CD14-positive monocyte (primary cell): ENCODE measurements around the gene CAMSAP3. TPM values are rescaled to one million over a fixed set of nuclear protein-coding genes. Genes with fewer than 3 reads are reported as not detected.

Experiments used
- DNase-seq, 3 donors: peaks; one replicate each; pipeline ENCODE4 v3.0.0-alpha.2; 2011 to 2022
- H2AFZ ChIP-seq: 2 replicates; pipeline ENCODE4 v1.6.0; 2012; ENCODE audit warnings: mild to moderate bottlenecking, low read depth, low read length, inconsistent platforms; ENCODE audit not compliant: insufficient read depth, poor library complexity, severe bottlenecking
- H3K27ac ChIP-seq, 2 donors: 1 replicate in 1 of 2; 2 replicates in 1 of 2; pipeline ENCODE4 v1.5.1; 2012 to 2013; ENCODE audit warnings: low read length in 2 of 2, control low read depth in 1 of 2, inconsistent platforms in 1 of 2, low read depth in 1 of 2, mild to moderate bottlenecking in 1 of 2
- H3K27me3 ChIP-seq, 2 donors: one replicate each; pipeline versions ENCODE4 v1.6.0 to v1.6.1; 2011 to 2013; ENCODE audit warnings: low read length in 2 of 2; ENCODE audit not compliant: control insufficient read depth in 2 of 2, insufficient read depth in 2 of 2
- H3K36me3 ChIP-seq, 2 donors: replicated peaks in 1 of 2; 1 replicate in 1 of 2; 2 replicates in 1 of 2; pipeline versions ENCODE4 v1.5.1 to v1.6.1; 2012 to 2013; ENCODE audit warnings: low read length in 2 of 2, control low read depth in 1 of 2, inconsistent platforms in 1 of 2, mild to moderate bottlenecking in 1 of 2; ENCODE audit not compliant: insufficient read depth in 2 of 2, control insufficient read depth in 1 of 2
- H3K4me1 ChIP-seq, 2 donors: 1 replicate in 1 of 2; 2 replicates in 1 of 2; pipeline versions ENCODE4 v1.5.1 to v1.6.1; 2012 to 2013; ENCODE audit warnings: low read length in 2 of 2, control low read depth in 1 of 2, inconsistent platforms in 1 of 2, mild to moderate bottlenecking in 1 of 2, moderate library complexity in 1 of 2; ENCODE audit not compliant: insufficient read depth in 2 of 2, control insufficient read depth in 1 of 2
- H3K4me2 ChIP-seq: replicated peaks from 2 replicates; pipeline ENCODE3; 2012; ENCODE audit warnings: low read length, moderate library complexity, mild to moderate bottlenecking; ENCODE audit not compliant: poor library complexity, severe bottlenecking; ENCODE audit errors: extremely low read depth
- H3K4me3 ChIP-seq, 3 experiments: fragments of 200-600 bp in 1 of 3; sonication (generic) in 1 of 3; replicated peaks in 1 of 3; 1 replicate in 2 of 3; 2 replicates in 1 of 3; pipeline ENCODE4 v1.5.1; 2011 to 2013; ENCODE audit warnings: low read length in 3 of 3, mild to moderate bottlenecking in 3 of 3, control low read depth in 2 of 3, low read depth in 2 of 3, inconsistent platforms in 1 of 3, moderate library complexity in 1 of 3
- H3K79me2 ChIP-seq: 2 replicates; pipeline ENCODE4 v1.6.0; 2012; ENCODE audit warnings: mild to moderate bottlenecking, control low read depth, inconsistent platforms, low read length, moderate library complexity; ENCODE audit not compliant: insufficient read depth
- H3K9ac ChIP-seq: 2 replicates; pipeline ENCODE4 v1.6.0; 2017; ENCODE audit warnings: low read length, mild to moderate bottlenecking; ENCODE audit not compliant: insufficient read depth, poor library complexity, severe bottlenecking
- H3K9me3 ChIP-seq, 2 donors: replicated peaks in 1 of 2; 1 replicate in 1 of 2; 2 replicates in 1 of 2; pipeline versions ENCODE4 v1.5.1 to v1.6.1; 2012 to 2013; ENCODE audit warnings: low read length in 2 of 2, control low read depth in 1 of 2; ENCODE audit not compliant: control insufficient read depth in 1 of 2, insufficient read depth in 1 of 2
- H4K20me1 ChIP-seq: 2 replicates; pipeline ENCODE4 v1.6.0; 2012; ENCODE audit warnings: mild to moderate bottlenecking, low read length, control low read depth, moderate library complexity; ENCODE audit not compliant: insufficient read depth
- H3K27ac Mint-ChIP-seq, 7 donors: one replicate each; pipeline ENCODE4 v1.8.0; 2020; ENCODE audit warnings: mild to moderate bottlenecking in 7 of 7, mixed read lengths in 7 of 7, moderate library complexity in 6 of 7, inconsistent platforms in 2 of 7
- H3K27me3 Mint-ChIP-seq, 3 donors: one replicate each; pipeline ENCODE4 v1.8.0; 2021 to 2022; ENCODE audit warnings: low read depth in 3 of 3, mild to moderate bottlenecking in 3 of 3, mixed read lengths in 3 of 3, moderate library complexity in 3 of 3, inconsistent platforms in 1 of 3
- H3K36me3 Mint-ChIP-seq, 2 donors: one replicate each; pipeline ENCODE4 v1.8.0; 2020; ENCODE audit warnings: mixed read lengths in 2 of 2, inconsistent platforms in 1 of 2, mild to moderate bottlenecking in 1 of 2
- H3K4me1 Mint-ChIP-seq: one replicate; pipeline ENCODE4 v1.8.0; 2020; ENCODE audit warnings: mild to moderate bottlenecking, mixed read lengths
- H3K4me3 Mint-ChIP-seq, 2 donors: one replicate each; pipeline ENCODE4 v1.8.0; 2020; ENCODE audit warnings: mild to moderate bottlenecking in 2 of 2, mixed read lengths in 2 of 2, moderate library complexity in 1 of 2
- H3K9me3 Mint-ChIP-seq, 7 donors: one replicate each; pipeline ENCODE4 v1.8.0; 2020 to 2022; ENCODE audit warnings: mixed read lengths in 7 of 7, mild to moderate bottlenecking in 6 of 7, moderate library complexity in 6 of 7, inconsistent platforms in 2 of 7
- CTCF ChIP-seq: fragments of 200-600 bp; IDR thresholded peaks from one replicate; pipeline ENCODE4 v1.8.0; 2022; ENCODE audit warnings: antibody characterized with exemption, mild to moderate bottlenecking
- WGBS: methylation state at CpG from one replicate; pipeline ENCODE4 v1.1.5; 2013; ENCODE audit warnings: missing lambda C conversion rate; ENCODE audit not compliant: insufficient coverage; 5-methylcytosine and 5-hydroxymethylcytosine counted together
- intact Hi-C, 2 donors: fragments of 100-400 bp; cut with micrococcal nuclease; formaldehyde crosslinking; loops; one replicate each; pipeline versions ENCODE4 v1.15.0 to v1.15.1; 2023
- polyA plus RNA-seq, 3 donors: library from polyadenylated mRNA; depleted of rRNA in 1 of 3; unstranded in 2 of 3; stranded (reverse) in 1 of 3; fragments of 300-500 nt in 2 of 3; fragments of >200 nt in 1 of 3; fragmentation: Illumina TruSeq in 2 of 3; gene quantifications; 1 replicate in 2 of 3; 2 replicates in 1 of 3; pipeline ENCODE4 v1.2.3, GENCODE V29; 2012 to 2021

CAMSAP3 gene
- polyA plus RNA-seq, 3 donors = 0.05 TPM; not detected in 2

GRCh38 chr19:7605490-7606222, 10.0 kb downstream of the CAMSAP3 start:
- no peak for TF ChIP-seq CTCF
- no peak overlapping the region for H3K4me3 Mint-ChIP-seq
- no peak overlapping the region for H3K9ac ChIP-seq
- peaks cover 11 to 26% (median 23%) of the 10 kb centered on the region in 3 donors for H3K27me3 Mint-ChIP-seq
- no peaks in the 10 kb centered on the region for H4K20me1 ChIP-seq
- no peak overlapping the region for H3K4me3 ChIP-seq
- H3K4me2 ChIP-seq = no peak overlapping the region
- DNase-seq = peak in 2 of 3 donors; percentile 9 to 47
- no peak overlapping the region for H3K27ac ChIP-seq
- H3K79me2 ChIP-seq = no peaks in the 10 kb centered on the region
- WGBS = 57% methylated on average over 7 of the region's 14 CpGs
- H3K27ac Mint-ChIP-seq = peak overlapping the region in 1 of 7 donors; percentile 58
- H3K9me3 Mint-ChIP-seq = peaks cover 0 to 8% (median 6%) of the 10 kb centered on the region in 7 donors
- intact Hi-C loops = no loop called here
- H3K36me3 ChIP-seq = no peaks in the 10 kb centered on the region
- no peaks in the 10 kb centered on the region for H3K4me1 ChIP-seq
- H3K36me3 Mint-ChIP-seq = no peaks in the 10 kb centered on the region
- H2AFZ ChIP-seq = no peak overlapping the region
- no peaks in the 10 kb centered on the region for H3K27me3 ChIP-seq
- H3K4me1 Mint-ChIP-seq = no peaks in the 10 kb centered on the region
- peaks cover 0 to 8% of the 10 kb centered on the region in 2 donors for H3K9me3 ChIP-seq

GRCh38 chr19:7606289-7606688, 10.6 kb downstream of the CAMSAP3 start:
- H3K9me3 ChIP-seq = peaks cover 0 to 8% of the 10 kb centered on the region in 2 donors
- no peaks in the 10 kb centered on the region for H4K20me1 ChIP-seq
- no peaks in the 10 kb centered on the region for H3K36me3 ChIP-seq
- intact Hi-C loops = no loop called here
- no peaks in the 10 kb centered on the region for H3K79me2 ChIP-seq
- H3K4me2 ChIP-seq = no peak overlapping the region
- no peaks in the 10 kb centered on the region for H3K4me1 Mint-ChIP-seq
- no peak overlapping the region for H3K27ac Mint-ChIP-seq
- no peak overlapping the region for H3K27ac ChIP-seq
- no peak overlapping the region for H3K4me3 Mint-ChIP-seq
- H3K4me3 ChIP-seq = no peak overlapping the region
- no peaks in the 10 kb centered on the region for H3K4me1 ChIP-seq
- peaks cover 0 to 7% (median 6%) of the 10 kb centered on the region in 7 donors for H3K9me3 Mint-ChIP-seq
- 92% methylated on average over 10 of the region's 17 CpGs for WGBS
- H3K27me3 Mint-ChIP-seq = peaks cover 11 to 26% (median 21%) of the 10 kb centered on the region in 3 donors
- no peaks in the 10 kb centered on the region for H3K36me3 Mint-ChIP-seq
- H2AFZ ChIP-seq = no peak overlapping the region
- TF ChIP-seq CTCF = no peak
- H3K27me3 ChIP-seq = no peaks in the 10 kb centered on the region
- H3K9ac ChIP-seq = no peak overlapping the region
- DNase-seq = peak in 1 of 3 donors; percentile 2
